Activated T-helper 17 cell treated with anti-CD3 and anti-CD28 coated beads, Interleukin-2, amount 50 U/mL, for 72 hours (primary cell): ENCODE data around the gene NADSYN1. TPM values are rescaled to one million over a fixed set of nuclear protein-coding genes. Genes with fewer than 3 reads are reported as not detected.
"Not testable (repeated sequence)": the region's sequence is repeated elsewhere in the genome, so short reads cannot be mapped to it uniquely, and the experiment has no call there.

ENCODE experiments used
- ATAC-seq: fragments of 150-1000 bp; cut with Tn5 transposase; replicated peaks from 2 replicates; pipeline ENCODE4 v1.10.0; 2021; ENCODE audit warnings: mild to moderate bottlenecking, moderate library complexity
- H3K27ac Mint-ChIP-seq: one replicate; pipeline ENCODE4 v1.8.0; 2022; ENCODE audit warnings: mixed read lengths
- H3K27me3 Mint-ChIP-seq: one replicate; pipeline ENCODE4 v1.8.0; 2022; ENCODE audit warnings: mixed read lengths
- H3K36me3 Mint-ChIP-seq: one replicate; pipeline ENCODE4 v1.8.0; 2022; ENCODE audit warnings: low read depth, mild to moderate bottlenecking, mixed read lengths
- H3K4me1 Mint-ChIP-seq: one replicate; pipeline ENCODE4 v1.8.0; 2022; ENCODE audit warnings: mixed read lengths
- H3K4me3 Mint-ChIP-seq: one replicate; pipeline ENCODE4 v1.8.0; 2022; ENCODE audit warnings: mild to moderate bottlenecking, mixed read lengths
- H3K9me3 Mint-ChIP-seq: one replicate; pipeline ENCODE4 v1.8.0; 2022; ENCODE audit warnings: mixed read lengths
- total RNA-seq, 2 donors: library from RNA; stranded (reverse); gene quantifications; one replicate each; pipeline ENCODE4 v1.2.3, GENCODE V29; 2022

Gene NADSYN1
- total RNA-seq, 2 donors from 2014 or later: 108 to 152 TPM

DNA sequence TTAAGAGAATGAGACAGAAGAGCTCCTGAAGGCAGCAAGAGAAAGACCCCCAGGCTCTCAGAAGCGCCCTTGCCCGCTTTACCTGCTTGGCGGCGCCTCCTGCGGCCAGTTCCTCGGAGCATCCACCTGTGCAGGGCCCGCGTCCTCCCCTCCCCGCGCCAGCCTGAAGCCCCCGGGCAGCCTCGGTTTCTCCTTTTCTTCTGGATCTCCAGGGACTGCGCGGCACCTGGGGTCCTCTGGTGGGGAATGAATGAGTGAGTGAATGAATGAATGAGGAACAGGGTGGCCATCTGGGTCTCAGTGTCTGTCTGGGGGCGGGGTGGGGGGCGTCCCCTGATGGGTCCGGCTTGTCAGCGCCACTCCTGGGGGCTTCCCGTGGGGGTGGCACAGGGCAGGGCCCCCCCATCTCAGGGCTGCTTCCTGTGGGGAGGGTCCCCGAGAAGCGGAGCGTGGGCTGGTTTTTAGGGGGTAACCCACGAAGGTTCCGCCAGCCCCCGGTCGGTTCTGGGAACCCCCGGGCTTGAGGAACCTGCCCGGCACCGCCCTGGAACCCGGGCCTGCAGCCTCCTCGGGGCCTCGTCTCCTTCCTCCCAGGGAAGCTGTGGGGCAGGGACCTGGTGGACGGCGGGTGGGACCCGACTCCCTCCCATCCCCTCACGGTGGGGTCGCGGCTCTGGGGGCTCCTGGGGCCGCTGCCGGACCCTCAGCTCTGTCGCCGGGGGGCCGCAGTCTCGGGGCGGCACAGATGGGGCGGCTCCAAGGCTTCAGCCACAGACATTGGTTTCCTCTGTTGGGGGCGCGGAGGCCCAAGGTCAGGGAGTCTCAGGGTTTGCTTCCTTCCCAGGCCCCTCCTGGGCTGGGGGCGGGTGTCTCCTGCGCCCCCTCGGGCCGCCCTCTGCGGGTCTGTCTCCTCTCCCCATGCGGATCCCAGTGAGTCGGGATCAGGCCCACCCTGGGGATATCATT lies 65.8 kb downstream of the NADSYN1 start:
- H3K36me3 Mint-ChIP-seq: no peaks in the 10 kb centered on the region
- no peak overlapping the region for H3K4me3 Mint-ChIP-seq
- no peaks in the 10 kb centered on the region for H3K27me3 Mint-ChIP-seq
- H3K27ac Mint-ChIP-seq: no peak overlapping the region
- no peak for ATAC-seq
- no peaks in the 10 kb centered on the region for H3K4me1 Mint-ChIP-seq
- peaks cover 3% of the 10 kb centered on the region for H3K9me3 Mint-ChIP-seq

DNA sequence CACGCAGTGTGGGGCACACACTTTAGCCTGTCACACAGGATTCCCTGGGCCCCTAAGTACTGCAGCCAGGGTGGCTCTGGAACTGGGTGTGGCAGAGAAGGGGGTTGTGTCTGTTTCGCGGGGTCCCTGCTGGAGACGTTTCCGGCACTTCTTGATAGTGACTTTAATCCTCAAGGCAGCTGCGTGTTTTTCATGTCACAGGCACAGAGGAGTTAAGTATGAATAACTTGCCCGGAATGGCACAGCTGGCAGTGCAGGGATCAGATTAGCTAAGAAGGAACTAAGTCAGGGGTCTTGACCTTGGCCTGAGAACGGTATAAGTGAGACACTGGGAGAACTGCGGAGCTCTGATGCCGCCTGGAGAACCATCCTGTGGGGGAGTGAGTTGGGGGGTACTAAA lies 66.5 kb downstream of the NADSYN1 start:
- no peak overlapping the region for H3K27ac Mint-ChIP-seq
- H3K9me3 Mint-ChIP-seq: peaks cover 3% of the 10 kb centered on the region
- no peak overlapping the region for H3K4me3 Mint-ChIP-seq
- H3K27me3 Mint-ChIP-seq: no peaks in the 10 kb centered on the region
- no peaks in the 10 kb centered on the region for H3K4me1 Mint-ChIP-seq
- H3K36me3 Mint-ChIP-seq: no peaks in the 10 kb centered on the region
- no peak for ATAC-seq

DNA sequence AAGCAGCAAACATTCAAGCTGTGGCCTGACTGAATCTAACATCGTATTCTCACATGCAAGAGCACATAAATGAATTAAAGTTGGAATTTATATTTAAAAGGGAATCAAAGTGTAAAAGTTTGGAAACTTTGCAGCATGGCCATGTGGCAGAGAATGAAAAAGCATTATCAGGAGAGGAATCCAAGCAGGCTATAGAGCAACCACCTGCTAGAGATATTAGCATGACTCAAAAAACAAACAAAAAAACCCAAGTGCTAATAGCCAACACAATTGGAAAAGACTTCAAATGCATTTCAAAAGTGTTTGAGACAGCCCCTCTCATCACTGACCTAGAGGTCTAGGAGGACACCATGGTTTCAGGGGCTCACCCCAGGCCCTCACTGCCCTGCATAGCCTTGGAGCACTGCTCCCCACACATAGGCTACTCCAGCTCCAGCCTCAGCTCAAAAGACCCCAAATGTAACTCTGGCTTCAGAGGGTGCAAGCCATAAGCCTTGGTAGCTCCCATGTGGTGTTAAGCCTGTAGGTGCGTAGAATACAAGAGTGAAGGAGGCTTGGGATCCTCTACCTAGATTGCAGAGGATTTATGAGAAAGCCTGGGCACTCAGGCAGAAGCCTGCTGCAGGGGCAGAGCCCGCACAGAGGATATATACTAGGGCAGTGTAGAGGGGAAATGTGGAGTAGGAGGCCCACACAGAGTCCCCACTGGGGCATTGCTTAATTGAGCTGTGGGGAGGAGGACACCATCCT lies 72.4 kb downstream of the NADSYN1 start:
- Mint-ChIP-seq H3K9me3 (no peaks in the 10 kb centered on the region), H3K4me3 (no peak overlapping the region), H3K4me1 (no peaks in the 10 kb centered on the region), H3K36me3 (no peaks in the 10 kb centered on the region), H3K27ac (no peak overlapping the region), H3K27me3 (peaks cover 13% of the 10 kb centered on the region)
- ATAC-seq: no peak

DNA sequence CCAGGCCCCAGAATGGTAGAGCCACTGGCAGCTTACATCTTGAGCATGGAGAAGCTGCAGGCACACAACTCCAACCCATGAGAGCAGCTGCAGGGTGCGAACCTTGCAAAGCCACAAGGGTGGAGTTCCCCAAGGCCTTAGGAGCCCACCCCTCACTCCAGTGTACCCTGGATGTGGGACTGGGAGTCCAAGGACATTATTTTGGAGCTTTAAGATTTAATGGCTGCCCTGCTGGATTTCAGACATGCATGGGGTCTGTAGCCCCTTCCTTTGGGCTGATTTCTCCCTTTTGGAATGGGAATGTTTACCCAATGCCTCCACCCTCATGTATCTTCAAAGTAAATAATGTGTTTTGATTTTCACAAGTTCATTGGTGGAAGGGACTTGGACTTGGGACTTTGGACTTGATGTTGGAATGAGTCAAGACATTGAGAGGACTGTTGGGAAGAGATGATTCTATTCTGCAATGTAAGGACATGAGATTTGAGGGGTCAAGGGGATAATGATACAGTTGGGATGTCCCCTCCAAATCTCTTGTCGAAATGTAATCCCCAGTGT lies 73.0 kb downstream of the NADSYN1 start:
- no peak overlapping the region for H3K27ac Mint-ChIP-seq
- no peaks in the 10 kb centered on the region for H3K4me1 Mint-ChIP-seq
- no peak overlapping the region for H3K4me3 Mint-ChIP-seq
- H3K9me3 Mint-ChIP-seq: no peaks in the 10 kb centered on the region
- no peaks in the 10 kb centered on the region for H3K36me3 Mint-ChIP-seq
- ATAC-seq: no peak
- peaks cover 13% of the 10 kb centered on the region for H3K27me3 Mint-ChIP-seq

DNA sequence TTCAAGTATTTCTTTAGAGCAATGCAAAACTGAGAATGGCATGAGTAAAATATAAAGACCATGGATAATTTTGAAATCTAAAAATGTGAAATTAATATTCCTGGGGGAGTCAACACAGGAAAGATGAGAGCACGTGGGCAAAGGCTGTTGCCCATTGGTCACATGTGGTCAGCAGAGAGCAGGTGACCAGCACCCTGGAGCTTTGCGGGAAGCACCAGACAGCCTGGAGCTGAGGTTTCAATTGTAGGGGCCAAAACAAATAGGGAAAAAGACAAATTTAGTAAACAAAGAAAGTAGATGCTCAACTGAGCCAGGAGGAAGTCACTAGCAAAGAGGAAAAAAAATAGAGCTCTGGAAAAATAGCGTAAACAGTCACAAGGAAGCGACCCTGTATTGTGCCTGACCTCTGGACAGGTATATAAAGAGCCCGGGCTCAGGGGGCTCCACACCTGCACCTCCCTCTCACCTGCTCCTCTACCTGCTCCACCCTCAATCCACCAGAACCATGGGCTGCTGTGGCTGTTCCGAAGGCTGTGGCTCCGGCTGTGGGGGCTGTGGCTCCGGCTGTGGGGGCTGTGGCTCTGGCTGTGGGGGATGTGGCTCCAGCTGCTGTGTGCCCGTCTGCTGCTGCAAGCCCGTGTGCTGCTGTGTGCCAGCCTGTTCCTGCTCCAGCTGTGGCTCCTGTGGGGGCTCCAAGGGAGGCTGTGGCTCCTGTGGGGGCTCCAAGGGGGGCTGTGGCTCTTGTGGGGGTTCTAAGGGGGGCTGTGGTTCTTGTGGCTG lies 74.0 kb downstream of the NADSYN1 start, which contains the start of gene KRTAP5-7:
KRTAP5-7 (plus strand) TSS at position 472 of the 780 bp plus-strand sequence; CDS start at position 506, 34 bp downstream.
- H3K4me1 Mint-ChIP-seq, H3K36me3 Mint-ChIP-seq, H3K4me3 Mint-ChIP-seq, H3K9me3 Mint-ChIP-seq, H3K27ac Mint-ChIP-seq, ATAC-seq: not testable (repeated sequence)
- peaks cover 13% of the 10 kb centered on the region for H3K27me3 Mint-ChIP-seq

DNA sequence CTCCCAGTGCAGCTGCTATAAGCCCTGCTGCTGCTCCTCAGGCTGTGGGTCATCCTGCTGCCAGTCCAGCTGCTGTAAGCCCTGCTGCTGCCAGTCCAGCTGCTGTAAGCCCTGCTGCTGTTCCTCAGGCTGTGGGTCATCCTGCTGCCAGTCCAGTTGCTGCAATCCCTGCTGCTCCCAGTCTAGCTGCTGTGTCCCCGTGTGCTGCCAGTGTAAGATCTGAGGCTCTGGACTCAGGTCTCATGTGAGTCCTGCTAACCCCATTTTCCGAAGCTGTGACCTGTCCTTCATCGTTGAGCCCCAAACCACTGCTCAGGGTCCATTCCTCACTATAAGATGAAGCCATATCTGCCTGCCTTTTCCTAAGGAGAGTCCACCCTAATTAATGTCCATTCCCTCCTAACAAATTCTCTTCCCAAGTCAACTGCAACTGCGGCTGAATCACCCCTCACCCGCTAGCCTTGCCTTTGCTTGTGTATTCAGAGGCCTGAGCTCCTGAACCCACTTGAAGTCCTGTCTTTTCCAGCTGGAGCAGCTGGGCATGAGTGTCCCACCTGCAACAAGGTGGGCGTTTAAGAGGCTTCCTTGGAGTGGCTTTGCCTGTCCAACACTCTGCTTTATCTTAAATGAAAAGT lies 74.7 kb downstream of the NADSYN1 start:
- Mint-ChIP-seq H3K36me3 (no peaks in the 10 kb centered on the region), H3K4me1 (no peaks in the 10 kb centered on the region), H3K27me3 (peaks cover 13% of the 10 kb centered on the region), H3K4me3 (no peak overlapping the region), H3K27ac (no peak overlapping the region), H3K9me3 (no peaks in the 10 kb centered on the region)
- no peak for ATAC-seq

DNA sequence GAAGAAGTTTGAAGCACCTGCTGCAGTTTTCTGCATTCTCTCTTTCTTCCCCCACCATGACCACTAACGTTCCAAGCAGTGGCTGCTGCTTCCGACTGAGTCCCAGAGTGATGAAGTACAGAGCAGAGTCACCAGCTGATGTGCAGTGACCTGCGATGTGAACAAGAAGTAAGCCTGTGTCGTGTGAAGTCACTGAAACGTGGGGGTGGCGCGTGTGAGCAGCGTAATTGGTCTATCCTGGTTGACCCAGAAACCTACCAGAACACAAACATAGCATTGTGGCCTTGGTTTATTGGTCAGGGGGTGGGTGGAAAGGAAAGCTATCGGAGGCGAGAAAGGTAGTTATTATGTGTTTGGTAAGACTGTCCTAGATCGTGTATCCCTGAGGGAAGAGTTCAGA lies 77.6 kb downstream of the NADSYN1 start:
- no peaks in the 10 kb centered on the region for H3K36me3 Mint-ChIP-seq
- H3K4me1 Mint-ChIP-seq: no peaks in the 10 kb centered on the region
- H3K27me3 Mint-ChIP-seq: peaks cover 10% of the 10 kb centered on the region
- no peaks in the 10 kb centered on the region for H3K9me3 Mint-ChIP-seq
- H3K27ac Mint-ChIP-seq: no peak overlapping the region
- no peak overlapping the region for H3K4me3 Mint-ChIP-seq
- peak; percentile 53 for ATAC-seq

DNA sequence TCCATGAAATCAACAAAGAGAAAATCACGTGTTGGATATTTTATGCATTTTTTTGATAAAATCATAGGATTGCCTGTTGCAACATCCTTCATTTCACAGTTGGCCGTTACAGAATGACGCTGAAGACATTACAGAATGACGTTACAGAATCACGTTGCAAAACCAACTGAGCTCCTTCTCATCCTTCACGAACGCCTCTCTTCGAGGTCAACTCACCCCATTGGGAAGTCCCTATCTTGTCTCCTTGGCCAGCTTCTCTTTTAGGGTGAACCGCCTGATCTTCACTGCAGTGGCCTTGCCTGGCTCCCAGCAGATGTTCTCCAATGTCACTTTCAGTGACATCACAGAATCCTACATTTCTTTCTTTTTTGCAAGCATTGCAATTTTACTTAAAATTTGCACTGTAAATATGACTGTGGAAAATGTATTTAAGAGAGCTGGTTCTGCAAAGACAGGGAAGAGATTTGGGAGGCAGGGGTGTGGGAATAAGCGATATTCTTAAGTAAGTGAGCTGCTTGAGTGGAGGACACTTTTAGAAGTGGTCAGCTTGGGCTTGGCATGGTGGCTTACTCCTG lies 79.1 kb downstream of the NADSYN1 start:
- H3K4me1 Mint-ChIP-seq: no peaks in the 10 kb centered on the region
- no peak overlapping the region for H3K4me3 Mint-ChIP-seq
- ATAC-seq: no peak
- no peaks in the 10 kb centered on the region for H3K36me3 Mint-ChIP-seq
- H3K9me3 Mint-ChIP-seq: no peaks in the 10 kb centered on the region
- no peak overlapping the region for H3K27ac Mint-ChIP-seq
- H3K27me3 Mint-ChIP-seq: peaks cover 8% of the 10 kb centered on the region

DNA sequence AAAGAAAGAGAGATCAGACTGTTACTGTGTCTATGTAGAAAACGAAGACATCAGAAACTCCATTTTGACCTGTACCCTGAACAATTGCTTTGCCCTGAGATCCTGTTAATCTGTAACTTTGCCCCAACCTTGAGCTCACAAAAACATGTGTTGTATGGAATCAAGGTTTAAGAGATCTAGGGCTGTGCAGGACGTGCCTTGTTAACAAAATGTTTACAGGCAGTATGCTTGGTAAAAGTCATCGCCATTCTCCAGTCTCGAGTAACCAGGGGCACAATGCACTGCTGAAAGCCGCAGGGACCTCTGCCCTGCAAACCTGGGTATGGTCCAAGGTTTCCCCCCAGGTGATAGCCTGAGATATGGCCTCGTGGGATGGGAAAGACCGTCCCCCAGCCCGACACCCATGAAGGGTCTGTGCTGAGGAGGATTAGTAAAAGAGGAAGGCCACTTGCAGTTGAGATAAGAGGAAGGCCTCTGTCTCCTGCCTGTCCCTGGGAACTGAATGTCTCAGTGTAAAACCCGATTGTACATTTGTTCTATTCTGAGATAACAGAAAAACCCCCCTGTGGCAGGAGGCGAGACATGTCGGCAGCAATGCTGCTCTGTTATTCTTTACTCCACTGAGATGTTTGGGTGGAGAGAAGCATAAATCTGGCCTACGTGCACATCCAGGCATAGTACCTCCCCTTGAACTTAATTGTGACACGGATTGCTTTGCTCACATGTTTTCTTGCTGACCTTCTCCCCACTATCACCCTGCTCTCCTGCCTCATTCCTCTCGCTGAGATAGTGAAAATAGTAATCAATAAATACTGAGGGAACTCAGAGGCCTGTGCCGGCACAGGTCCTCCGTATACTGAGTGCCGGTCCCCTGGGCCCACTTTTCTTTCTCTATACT lies 82.0 kb downstream of the NADSYN1 start:
- not testable (repeated sequence) for H3K4me1 Mint-ChIP-seq, H3K27ac Mint-ChIP-seq, H3K4me3 Mint-ChIP-seq, H3K9me3 Mint-ChIP-seq, H3K36me3 Mint-ChIP-seq, ATAC-seq
- peaks cover 17% of the 10 kb centered on the region for H3K27me3 Mint-ChIP-seq

DNA sequence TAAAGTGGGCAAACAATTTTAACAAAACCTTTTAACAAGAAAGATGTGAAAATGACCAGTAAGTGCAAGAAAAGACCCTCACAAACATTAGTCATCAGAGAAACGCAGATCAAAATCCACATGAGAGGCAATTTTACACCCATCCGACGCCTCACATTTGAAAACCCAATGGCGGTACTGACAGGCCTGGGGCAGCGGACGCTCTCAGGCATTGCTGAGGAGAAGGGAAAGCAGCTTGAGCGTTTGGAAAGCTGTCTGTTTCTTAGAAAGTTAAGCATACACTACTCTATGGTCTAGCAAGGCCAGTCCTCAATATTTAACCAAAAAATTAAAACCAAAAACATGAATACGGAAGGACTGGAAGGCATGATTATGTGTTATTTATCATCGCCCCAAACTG lies 82.8 kb downstream of the NADSYN1 start:
- Mint-ChIP-seq H3K4me1 (no peaks in the 10 kb centered on the region), H3K4me3 (no peak overlapping the region), H3K27ac (no peak overlapping the region), H3K27me3 (peaks cover 19% of the 10 kb centered on the region), H3K36me3 (no peaks in the 10 kb centered on the region), H3K9me3 (no peaks in the 10 kb centered on the region)
- ATAC-seq: no peak

DNA sequence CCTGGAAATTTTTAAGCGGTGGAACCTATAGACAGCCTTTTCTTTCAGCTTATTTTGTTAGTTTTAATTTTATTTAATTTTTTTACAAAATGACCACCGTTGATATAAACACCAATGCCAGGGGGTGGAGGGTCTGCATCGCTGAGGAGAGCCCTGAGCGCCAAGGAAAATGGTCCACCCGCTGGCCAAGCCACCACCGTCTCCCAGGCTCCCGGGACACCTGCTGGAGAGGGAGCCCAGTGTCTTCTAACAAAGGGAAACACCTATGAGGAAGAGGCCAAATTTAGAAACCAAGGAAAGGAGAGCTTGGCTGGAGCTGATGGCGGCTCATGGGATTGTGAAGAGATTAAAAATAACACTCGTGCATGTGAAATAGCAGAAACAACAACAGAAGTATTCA lies 84.5 kb downstream of the NADSYN1 start:
- Mint-ChIP-seq H3K4me1 (peaks cover 5% of the 10 kb centered on the region), H3K27ac (no peak overlapping the region), H3K9me3 (peaks cover 5% of the 10 kb centered on the region), H3K4me3 (no peak overlapping the region), H3K27me3 (peaks cover 32% of the 10 kb centered on the region), H3K36me3 (no peaks in the 10 kb centered on the region)
- no peak for ATAC-seq

DNA sequence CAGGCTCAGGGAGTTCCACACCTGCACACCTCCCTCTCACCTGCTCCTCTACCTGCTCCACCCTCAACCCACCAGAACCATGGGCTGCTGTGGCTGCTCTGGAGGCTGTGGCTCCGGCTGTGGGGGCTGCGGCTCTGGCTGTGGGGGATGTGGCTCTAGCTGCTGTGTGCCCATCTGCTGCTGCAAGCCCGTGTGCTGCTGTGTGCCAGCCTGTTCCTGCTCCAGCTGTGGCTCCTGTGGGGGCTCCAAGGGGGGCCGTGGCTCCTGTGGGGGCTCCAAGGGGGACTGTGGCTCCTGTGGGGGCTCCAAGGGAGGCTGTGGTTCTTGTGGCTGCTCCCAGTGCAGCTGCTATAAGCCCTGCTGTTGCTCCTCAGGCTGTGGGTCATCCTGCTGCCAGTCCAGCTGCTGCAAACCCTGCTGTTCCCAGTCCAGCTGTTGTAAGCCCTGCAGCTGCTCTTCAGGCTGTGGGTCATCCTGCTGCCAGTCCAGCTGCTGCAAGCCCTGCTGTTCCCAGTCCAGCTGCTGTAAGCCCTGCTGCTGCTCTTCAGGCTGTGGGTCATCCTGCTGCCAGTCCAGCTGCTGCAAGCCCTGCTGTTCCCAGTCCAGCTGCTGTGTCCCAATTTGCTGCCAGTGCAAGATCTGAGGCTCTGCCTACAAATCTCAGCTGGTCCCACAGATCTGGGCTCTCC lies 85.1 kb downstream of the NADSYN1 start, which contains the start of gene KRTAP5-8:
KRTAP5-8 (plus strand) TSS at position 49 of the 689 bp plus-strand sequence; CDS start at position 80, 31 bp downstream.
- peaks cover 35% of the 10 kb centered on the region for H3K27me3 Mint-ChIP-seq
- not testable (repeated sequence) for H3K36me3 Mint-ChIP-seq, ATAC-seq, H3K4me3 Mint-ChIP-seq, H3K9me3 Mint-ChIP-seq, H3K4me1 Mint-ChIP-seq, H3K27ac Mint-ChIP-seq
